ENCODE measurements around the gene KPNA4.

DNA sequence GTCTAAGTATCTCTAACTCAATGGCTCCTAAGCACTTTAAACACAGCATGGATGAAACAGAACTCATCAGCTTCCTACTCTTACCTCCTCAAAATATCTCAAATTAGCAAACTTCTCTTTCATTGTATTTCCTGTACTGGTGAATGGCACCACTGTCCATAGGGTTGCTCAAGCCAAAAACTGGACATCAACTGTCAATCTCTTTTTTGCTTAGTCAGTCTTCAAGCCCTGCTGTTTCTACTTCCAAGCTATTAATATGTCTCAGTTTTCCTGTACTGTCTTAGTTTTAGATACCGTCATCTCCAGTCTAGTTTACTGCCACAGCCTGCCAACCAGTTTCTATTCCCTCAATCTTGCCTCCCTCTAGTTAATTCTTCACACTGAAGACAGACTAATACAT lies 48.3 kb upstream of the KPNA4 start:
- TF ChIP-seq, protein P1, sequence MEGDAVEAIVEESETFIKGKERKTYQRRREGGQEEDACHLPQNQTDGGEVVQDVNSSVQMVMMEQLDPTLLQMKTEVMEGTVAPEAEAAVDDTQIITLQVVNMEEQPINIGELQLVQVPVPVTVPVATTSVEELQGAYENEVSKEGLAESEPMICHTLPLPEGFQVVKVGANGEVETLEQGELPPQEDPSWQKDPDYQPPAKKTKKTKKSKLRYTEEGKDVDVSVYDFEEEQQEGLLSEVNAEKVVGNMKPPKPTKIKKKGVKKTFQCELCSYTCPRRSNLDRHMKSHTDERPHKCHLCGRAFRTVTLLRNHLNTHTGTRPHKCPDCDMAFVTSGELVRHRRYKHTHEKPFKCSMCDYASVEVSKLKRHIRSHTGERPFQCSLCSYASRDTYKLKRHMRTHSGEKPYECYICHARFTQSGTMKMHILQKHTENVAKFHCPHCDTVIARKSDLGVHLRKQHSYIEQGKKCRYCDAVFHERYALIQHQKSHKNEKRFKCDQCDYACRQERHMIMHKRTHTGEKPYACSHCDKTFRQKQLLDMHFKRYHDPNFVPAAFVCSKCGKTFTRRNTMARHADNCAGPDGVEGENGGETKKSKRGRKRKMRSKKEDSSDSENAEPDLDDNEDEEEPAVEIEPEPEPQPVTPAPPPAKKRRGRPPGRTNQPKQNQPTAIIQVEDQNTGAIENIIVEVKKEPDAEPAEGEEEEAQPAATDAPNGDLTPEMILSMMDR (IDR thresholded peaks at IDR 0.05) = no peak
- TF ChIP-seq HOXA7 (CRISPR knock-in tag; IDR thresholded peaks at IDR 0.05) (no peak), EP300 (IDR thresholded peaks at IDR 0.05) (no peak), POLR2A (IDR thresholded peaks at IDR 0.05; ENCODE audit: low read length) (no peak), CHD4 (IDR thresholded peaks at IDR 0.05; ENCODE audit: borderline replicate concordance) (no peak), GATA3 (IDR thresholded peaks at IDR 0.05; ENCODE audit: borderline replicate concordance) (no peak), RAD21 (conservative IDR thresholded peaks at IDR 0.05 in 1 of 2, IDR thresholded peaks at IDR 0.05 in 1 of 2) (no peak), RNF2 (IDR thresholded peaks at IDR 0.05; ENCODE audit: borderline replicate concordance, low read depth) (no peak), RCOR1 (IDR thresholded peaks at IDR 0.05; ENCODE audit: low read depth, low read length) (no peak), KDM1A (IDR thresholded peaks at IDR 0.05; ENCODE audit: low read depth) (no peak)
- TF ChIP-seq, protein P2, sequence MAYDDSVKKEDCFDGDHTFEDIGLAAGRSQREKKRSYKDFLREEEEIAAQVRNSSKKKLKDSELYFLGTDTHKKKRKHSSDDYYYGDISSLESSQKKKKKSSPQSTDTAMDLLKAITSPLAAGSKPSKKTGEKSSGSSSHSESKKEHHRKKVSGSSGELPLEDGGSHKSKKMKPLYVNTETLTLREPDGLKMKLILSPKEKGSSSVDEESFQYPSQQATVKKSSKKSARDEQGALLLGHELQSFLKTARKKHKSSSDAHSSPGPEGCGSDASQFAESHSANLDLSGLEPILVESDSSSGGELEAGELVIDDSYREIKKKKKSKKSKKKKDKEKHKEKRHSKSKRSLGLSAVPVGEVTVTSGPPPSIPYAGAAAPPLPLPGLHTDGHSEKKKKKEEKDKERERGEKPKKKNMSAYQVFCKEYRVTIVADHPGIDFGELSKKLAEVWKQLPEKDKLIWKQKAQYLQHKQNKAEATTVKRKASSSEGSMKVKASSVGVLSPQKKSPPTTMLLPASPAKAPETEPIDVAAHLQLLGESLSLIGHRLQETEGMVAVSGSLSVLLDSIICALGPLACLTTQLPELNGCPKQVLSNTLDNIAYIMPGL (CRISPR knock-in tag; IDR thresholded peaks at IDR 0.05; ENCODE audit: borderline replicate concordance) = no peak
